Upper lobe of left lung (tissue), 6 donors: ENCODE measurements around the gene CCN5. TPM values are rescaled to one million over a fixed set of nuclear protein-coding genes. Genes with fewer than 3 reads are reported as not detected.

Experiments used
- ATAC-seq, 2 donors: fragments of 200-7000 bp; cut with Tn5 transposase; one replicate each; pipeline ENCODE4 v1.9.1; 2022; ENCODE audit warnings: mild to moderate bottlenecking in 2 of 2, moderate library complexity in 2 of 2; ENCODE audit not compliant: low FRiP score in 2 of 2
- DNase-seq, 2 donors: peaks; one replicate each; pipeline ENCODE4 v3.0.0-alpha.2; 2019 to 2020
- H3K27ac ChIP-seq, 4 donors: fragments of 200-600 bp; sonication (generic); one replicate each; pipeline ENCODE4 v1.5.1; 2016 to 2019
- H3K27me3 ChIP-seq, 4 donors: fragments of 200-600 bp; sonication (generic); one replicate each; pipeline ENCODE4 v1.5.1; 2017 to 2019
- H3K36me3 ChIP-seq, 4 donors: fragments of 200-600 bp; sonication (generic); one replicate each; pipeline ENCODE4 v1.5.1; 2016 to 2019
- H3K4me1 ChIP-seq, 4 donors: fragments of 200-600 bp; sonication (generic); one replicate each; pipeline ENCODE4 v1.5.1; 2018 to 2019
- H3K4me3 ChIP-seq, 4 donors: fragments of 200-600 bp; sonication (generic); one replicate each; pipeline ENCODE4 v1.5.1; 2017 to 2019; ENCODE audit warnings: mild to moderate bottlenecking in 2 of 4, moderate library complexity in 1 of 4
- H3K9me3 ChIP-seq, 4 donors: fragments of 200-600 bp; sonication (generic); one replicate each; pipeline ENCODE4 v1.5.1; 2018 to 2019
- CTCF ChIP-seq, 6 experiments: fragments of 450-650 bp in 4 of 6; fragments of 200-600 bp in 2 of 6; sonication (generic) in 2 of 6; IDR thresholded peaks; one replicate each; pipeline ENCODE4 v1.5.1; 2016 to 2019; ENCODE audit warnings: antibody characterized with exemption in 6 of 6
- EP300 ChIP-seq, 4 donors: sonication (generic); formaldehyde crosslinking; IDR thresholded peaks; one replicate each; pipeline ENCODE4 v1.5.1; 2017; ENCODE audit warnings: antibody characterized with exemption in 4 of 4, control low read depth in 2 of 4
- POLR2A ChIP-seq, 4 donors: fragments of 450-650 bp; IDR thresholded peaks; one replicate each; pipeline ENCODE4 v1.5.1; 2016 to 2017; ENCODE audit warnings: antibody characterized with exemption in 4 of 4, mild to moderate bottlenecking in 2 of 4
- POLR2AphosphoS5 ChIP-seq, 2 donors: sonication (generic); formaldehyde crosslinking; IDR thresholded peaks; one replicate each; pipeline ENCODE4 v1.5.1; 2017; ENCODE audit warnings: antibody characterized with exemption in 2 of 2
- WGBS, 2 donors: methylation state at CpG; one replicate each; pipeline ENCODE4 v1.1.5; 2017 to 2018; 5-methylcytosine and 5-hydroxymethylcytosine counted together
- total RNA-seq, 6 donors: library from RNA; depleted of rRNA in 4 of 6; stranded (reverse); fragments of >200 nt in 4 of 6; gene quantifications; one replicate each; pipeline versions ENCODE4 v1.1.0 to v1.2.1, GENCODE V29; 2016 to 2021
- donor health status: DM: no; HTN: no; CAD: no; lungs with moderate emphysema.
- donor health status: DM: no; HTN: yes; CAD: no; lungs with severe emphysema.

CCN5 gene
- total RNA-seq, 6 donors from 2014 or later = 44.9 to 168 (median 122) TPM

- Histone ChIP-seq H3K4me3 (no peak overlapping the region), H3K27ac (no peak overlapping the region), H3K4me1 (peaks cover 9 to 28% (median 17%) of the 10 kb centered on the region in 4 donors), H3K9me3 (no peaks in the 10 kb centered on the region), H3K27me3 (no peaks in the 10 kb centered on the region), H3K36me3 (no peaks in the 10 kb centered on the region)
- TF ChIP-seq CTCF (IDR thresholded peaks at IDR 0.05) (peak; percentile 84 to 93 (median 88)), POLR2A (IDR thresholded peaks at IDR 0.05) (no peak)
- DNase-seq (peak in 1 of 2 donors; percentile 65), ATAC-seq (peak; percentile 51 to 73)
- 34 to 46% methylated on average over 4 to 7 of the region's 7 CpGs for WGBS, 2 donors
Observed at GRCh38 chr20:44733341-44734069, 18.3 kb downstream of the CCN5 start.

GRCh38 chr20:44734938-44735337, 19.8 kb downstream of the CCN5 start:
- Histone ChIP-seq H3K4me3 (no peak overlapping the region), H3K9me3 (no peaks in the 10 kb centered on the region), H3K4me1 (peaks cover 0 to 19% (median 8%) of the 10 kb centered on the region in 4 donors), H3K36me3 (no peaks in the 10 kb centered on the region), H3K27me3 (no peaks in the 10 kb centered on the region), H3K27ac (no peak overlapping the region)
- no peak for TF ChIP-seq EP300 (IDR thresholded peaks at IDR 0.05)
- peak in 3 of 6 experiments; percentile 26 to 49 (median 27) for TF ChIP-seq CTCF (IDR thresholded peaks at IDR 0.05)
- TF ChIP-seq POLR2A (IDR thresholded peaks at IDR 0.05) = no peak
- TF ChIP-seq POLR2AphosphoS5 (IDR thresholded peaks at IDR 0.05) = no peak
- ATAC-seq (no peak), DNase-seq (no peak)
- 51 to 67% methylated on average over 3 of the region's 3 CpGs for WGBS, 2 donors

GRCh38 chr20:44735816-44736169, 20.6 kb downstream of the CCN5 start:
- Histone ChIP-seq H3K4me3 (no peak overlapping the region), H3K27ac (peak overlapping the region in 2 of 4 donors; percentile 8 to 17), H3K36me3 (no peaks in the 10 kb centered on the region), H3K9me3 (no peaks in the 10 kb centered on the region), H3K27me3 (no peaks in the 10 kb centered on the region), H3K4me1 (peaks cover 0 to 19% (median 7%) of the 10 kb centered on the region in 4 donors)
- TF ChIP-seq POLR2A (IDR thresholded peaks at IDR 0.05) (no peak), POLR2AphosphoS5 (IDR thresholded peaks at IDR 0.05) (no peak), EP300 (IDR thresholded peaks at IDR 0.05) (no peak), CTCF (IDR thresholded peaks at IDR 0.05) (no peak)
- no peak for ATAC-seq
- no peak for DNase-seq
- 96 to 98% methylated on average over 4 of the region's 4 CpGs for WGBS, 2 donors

- peak; percentile 47 to 89 for ATAC-seq
- Histone ChIP-seq H3K36me3 (no peaks in the 10 kb centered on the region), H3K4me3 (no peak overlapping the region), H3K4me1 (peaks cover 0 to 19% (median 7%) of the 10 kb centered on the region in 4 donors), H3K9me3 (no peaks in the 10 kb centered on the region), H3K27ac (peak overlapping the region in 1 of 4 donors; percentile 17), H3K27me3 (no peaks in the 10 kb centered on the region)
- peak in 1 of 6 experiments; percentile 5 for TF ChIP-seq CTCF (IDR thresholded peaks at IDR 0.05)
- TF ChIP-seq EP300 (IDR thresholded peaks at IDR 0.05) = no peak
- 36 to 39% methylated on average over 6 of the region's 6 CpGs for WGBS, 2 donors
- DNase-seq = peak in 1 of 2 donors; percentile 56
Observed at GRCh38 chr20:44736170-44737021, 21.2 kb downstream of the CCN5 start.
